ENCODE measurements around the gene IGIP.

Gene IGIP

GRCh38 chr5:140178482-140179116 lies 52.9 kb downstream of the IGIP start:
- Histone ChIP-seq H2AFZ (ENCODE audit: low read length) (no peak overlapping the region), H3K79me2 (ENCODE audit: insufficient read depth, low read length) (no peaks in the 10 kb centered on the region), H3K36me3 (ENCODE audit: insufficient read depth, low read length) (no peaks in the 10 kb centered on the region), H3K4me2 (ENCODE audit: low read depth, low read length, poor library complexity, severe bottlenecking) (no peak overlapping the region), H3K9me3 (ENCODE audit: insufficient read depth, low read depth, low read length) (no peaks in the 10 kb centered on the region), H4K20me1 (ENCODE audit: insufficient read depth, low read length, poor library complexity, severe bottlenecking) (no peaks in the 10 kb centered on the region), H3K4me3 (ENCODE audit: low read length, poor library complexity, severe bottlenecking) (no peak overlapping the region), H3K4me1 (ENCODE audit: insufficient read depth, low read length, poor library complexity, severe bottlenecking) (peaks cover 17% of the 10 kb centered on the region), H3K9me2 (replicated peaks; ENCODE audit: low read depth, low read length) (no peaks in the 10 kb centered on the region), H3K27me3 (ENCODE audit: insufficient read depth, low read length, poor library complexity, severe bottlenecking) (no peaks in the 10 kb centered on the region), H3F3A (ENCODE audit: low read depth) (peaks cover 9% of the 10 kb centered on the region; the same call in 1 of the 2 replicates), H3K9ac (ENCODE audit: low read depth, low read length, poor library complexity, severe bottlenecking) (no peak overlapping the region)
- TF ChIP-seq CTCF (conservative IDR thresholded peaks at IDR 0.05; ENCODE audit: low read length), result no peak
- no peak for TF ChIP-seq EZH2phosphoT487 (IDR thresholded peaks at IDR 0.05; ENCODE audit: borderline replicate concordance)

Data from Loucy (cell line).